Large intestine (tissue), 3 donors: ENCODE measurements around the gene RFXANK. TPM values are rescaled to one million over a fixed set of nuclear protein-coding genes. Genes with fewer than 3 reads are reported as not detected.
"Not testable (repeated sequence)": the region's sequence is repeated elsewhere in the genome, so short reads cannot be mapped to it uniquely, and the experiment has no call there.

ENCODE experiments used
- DNase-seq, 2 donors: peaks; one replicate each; pipeline versions ENCODE4 v3.0.0 to v3.0.0-alpha.2; 2013
- H3K27ac ChIP-seq: one replicate; pipeline ENCODE4 v1.5.1; 2013; ENCODE audit warnings: low read length
- H3K27me3 ChIP-seq: 2 replicates; pipeline ENCODE4 v1.6.1; 2013; ENCODE audit warnings: low read length; ENCODE audit not compliant: control insufficient read depth, insufficient read depth
- H3K36me3 ChIP-seq: 2 replicates; pipeline ENCODE4 v1.6.1; 2013; ENCODE audit warnings: low read length; ENCODE audit not compliant: control insufficient read depth, insufficient read depth
- H3K4me1 ChIP-seq: one replicate; pipeline ENCODE4 v1.6.1; 2013; ENCODE audit warnings: low read length; ENCODE audit not compliant: control insufficient read depth, insufficient read depth
- H3K4me3 ChIP-seq: one replicate; pipeline ENCODE4 v1.5.1; 2013; ENCODE audit warnings: low read length
- H3K9me3 ChIP-seq: one replicate; pipeline ENCODE4 v1.6.1; 2013; ENCODE audit warnings: mild to moderate bottlenecking, low read depth, low read length, moderate library complexity; ENCODE audit not compliant: control insufficient read depth
- WGBS: methylation state at CpG from one replicate; pipeline ENCODE4 v1.1.5; 2013; ENCODE audit warnings: low lambda C conversion rate; ENCODE audit not compliant: insufficient coverage; 5-methylcytosine and 5-hydroxymethylcytosine counted together
- polyA plus RNA-seq: library from polyadenylated mRNA; unstranded; fragments of 120-200 nt; gene quantifications from one replicate; pipeline ENCODE4 v1.2.1, GENCODE V29; 2013

RFXANK gene
- polyA plus RNA-seq, 1 donor: 58.5 TPM

GRCh38 chr19:19169236-19170052 is 22.6 kb upstream of the RFXANK start:
- WGBS: no CpG with 5 or more reads among the region's 9 CpGs
- peaks cover 3% of the 10 kb centered on the region for H3K4me1 ChIP-seq
- H3K9me3 ChIP-seq: no peaks in the 10 kb centered on the region
- peaks cover 4% of the 10 kb centered on the region for H3K27me3 ChIP-seq
- no peak for DNase-seq
- no peak overlapping the region for H3K27ac ChIP-seq
- no peak overlapping the region for H3K4me3 ChIP-seq
- H3K36me3 ChIP-seq: no peaks in the 10 kb centered on the region

DNA sequence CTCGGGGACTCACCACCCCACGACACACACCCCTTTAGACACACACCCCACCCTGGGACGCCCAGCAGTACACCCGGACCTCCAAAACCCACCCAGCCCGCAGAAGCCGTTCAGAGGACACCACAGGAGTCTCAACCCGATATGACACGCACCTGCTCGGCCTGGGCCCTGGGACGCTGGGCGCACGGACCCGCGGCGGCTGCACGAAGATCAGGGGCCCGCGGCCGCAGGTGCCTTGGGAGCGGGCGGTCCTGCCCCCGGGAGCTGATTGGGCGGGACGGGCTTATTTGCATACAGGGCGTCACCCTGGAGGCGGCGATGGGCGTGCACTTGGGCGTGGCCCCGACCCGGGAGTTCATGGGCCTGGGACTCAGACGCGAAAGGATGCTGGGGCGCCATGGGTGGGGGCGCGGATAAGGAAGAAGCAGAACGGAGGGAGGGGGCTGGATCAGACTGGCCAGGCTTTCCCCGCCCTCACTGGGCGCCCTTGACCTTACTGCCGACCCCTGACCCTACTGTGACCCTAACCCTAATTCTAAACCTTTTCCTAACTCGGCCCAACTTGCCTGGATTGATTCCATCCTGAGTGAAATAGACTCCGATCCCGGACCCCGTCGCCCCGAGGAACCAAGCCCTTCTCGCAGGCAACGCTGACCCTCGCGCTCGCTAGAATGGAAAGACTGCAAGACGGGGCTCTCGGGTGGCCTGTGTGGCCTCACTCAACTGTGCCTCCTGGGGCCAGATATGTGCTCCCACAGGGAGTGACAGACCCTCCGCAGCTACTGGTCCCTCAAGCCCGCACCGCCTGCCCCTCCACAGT is 21.8 kb upstream of the RFXANK start, which contains the start of gene MEF2B:
Gene MEF2B (minus strand): TSS at position 211 of the 820 bp plus-strand sequence. CDS start 19,528 bp downstream, outside the sequence.
- WGBS: no CpG with 5 or more reads among the region's 56 CpGs
- no peaks in the 10 kb centered on the region for H3K9me3 ChIP-seq
- no peak within 1 kb of the TSS for H3K27ac ChIP-seq
- peaks cover 3% of the 10 kb centered on the region for H3K4me1 ChIP-seq
- peak within 1 kb of the TSS; percentile 10 for H3K4me3 ChIP-seq
- peaks cover 4% of the 10 kb centered on the region for H3K27me3 ChIP-seq
- DNase-seq: peak; percentile 65 to 77
- no peaks in the 10 kb centered on the region for H3K36me3 ChIP-seq

DNA sequence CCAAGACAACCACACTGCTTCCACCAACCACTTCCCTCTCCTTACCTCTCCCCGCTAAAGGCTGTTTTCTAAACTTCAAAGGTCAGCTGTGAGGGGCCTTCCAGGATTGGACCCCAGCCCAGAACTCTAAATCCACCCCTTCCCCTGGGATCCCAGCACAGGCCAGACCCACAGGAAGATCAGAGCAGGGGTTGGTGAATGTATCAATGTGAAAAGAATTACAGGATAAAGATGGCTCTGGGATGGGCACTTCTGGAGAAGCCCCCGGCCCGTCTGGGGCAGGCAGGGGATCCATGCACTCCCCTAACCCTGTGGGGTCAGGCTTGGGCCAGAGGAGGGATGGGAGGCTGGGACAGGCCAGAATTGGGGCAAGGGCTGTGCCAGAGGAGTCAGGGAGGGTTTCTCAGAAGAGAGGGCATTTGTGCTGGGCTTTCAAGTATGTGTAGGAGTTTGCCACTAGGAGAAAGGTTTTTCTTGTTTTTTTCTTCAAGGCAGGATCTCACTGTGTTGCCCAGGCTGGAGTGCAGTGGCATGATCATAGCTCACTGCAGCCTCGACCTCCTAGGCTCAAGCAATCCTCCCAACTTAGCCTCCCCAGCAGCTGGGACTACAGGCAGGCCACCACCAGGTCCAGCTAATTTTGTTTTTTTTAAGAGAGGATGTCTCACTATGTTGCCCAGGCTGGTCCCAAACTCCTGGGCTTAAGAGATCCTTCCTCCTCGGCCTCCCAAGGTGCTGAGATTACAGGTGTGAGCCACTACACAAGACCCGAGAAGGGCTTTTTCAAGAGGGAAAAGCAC is 21.0 kb upstream of the RFXANK start:
- Histone ChIP-seq H3K9me3 (no peaks in the 10 kb centered on the region), H3K27ac (no peak overlapping the region), H3K27me3 (peaks cover 4% of the 10 kb centered on the region), H3K36me3 (no peaks in the 10 kb centered on the region), H3K4me1 (peaks cover 3% of the 10 kb centered on the region), H3K4me3 (no peak overlapping the region)
- WGBS: no CpG with 5 or more reads among the region's 6 CpGs
- no peak for DNase-seq

DNA sequence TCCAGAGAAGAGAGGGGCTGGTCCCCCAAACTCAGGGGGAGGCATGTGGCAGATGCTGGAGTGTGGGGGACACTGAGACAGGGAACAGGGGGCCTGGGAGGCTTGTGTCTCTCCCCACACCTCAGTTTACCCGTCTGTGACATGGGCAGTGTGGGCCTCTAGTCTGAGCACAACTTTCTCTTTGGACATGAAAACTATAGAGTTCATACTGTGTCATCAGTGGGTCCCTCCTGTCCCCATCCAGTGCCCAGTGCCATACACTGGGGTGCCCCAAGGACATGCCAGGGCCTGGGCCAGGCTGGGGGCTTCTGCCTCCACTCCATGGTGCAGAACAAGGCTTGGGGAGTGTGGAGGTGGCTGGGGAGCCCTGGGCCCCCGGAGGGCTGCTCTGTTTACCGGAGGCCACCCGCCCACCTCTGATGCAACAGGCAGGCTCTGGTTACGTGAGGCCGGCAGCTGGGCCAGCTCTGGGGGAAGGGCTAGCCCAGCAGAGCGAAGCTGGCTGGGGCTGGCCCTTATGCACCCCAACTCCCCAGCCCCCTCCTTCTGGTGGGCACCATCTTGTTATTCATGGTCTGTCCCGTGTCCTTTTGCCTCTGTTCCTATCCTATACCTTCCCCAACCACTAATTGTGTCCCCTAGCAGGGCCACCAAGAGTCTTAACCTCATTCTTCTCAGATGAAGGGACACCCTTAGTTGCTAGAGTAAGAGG is 20.1 kb upstream of the RFXANK start:
- Histone ChIP-seq H3K4me1 (peaks cover 3% of the 10 kb centered on the region), H3K27me3 (peaks cover 4% of the 10 kb centered on the region), H3K9me3 (no peaks in the 10 kb centered on the region), H3K4me3 (no peak overlapping the region), H3K27ac (no peak overlapping the region), H3K36me3 (peaks cover 4% of the 10 kb centered on the region)
- no peak for DNase-seq
- no CpG with 5 or more reads among the region's 8 CpGs for WGBS

- no CpG with 5 or more reads among the region's 5 CpGs for WGBS
- H3K27me3 ChIP-seq, H3K9me3 ChIP-seq, H3K4me3 ChIP-seq, H3K27ac ChIP-seq, DNase-seq, H3K4me1 ChIP-seq: not testable (repeated sequence)
- H3K36me3 ChIP-seq: peaks cover 10% of the 10 kb centered on the region
Measured at GRCh38 chr19:19173243-19173642, 18.8 kb upstream of the RFXANK start.

GRCh38 chr19:19176950-19177349 is 15.1 kb upstream of the RFXANK start:
- Histone ChIP-seq H3K36me3 (peaks cover 32% of the 10 kb centered on the region), H3K4me3 (no peak overlapping the region), H3K27ac (no peak overlapping the region), H3K9me3 (no peaks in the 10 kb centered on the region), H3K27me3 (no peaks in the 10 kb centered on the region), H3K4me1 (no peaks in the 10 kb centered on the region)
- no peak for DNase-seq
- no CpG with 5 or more reads among the region's 8 CpGs for WGBS

DNA sequence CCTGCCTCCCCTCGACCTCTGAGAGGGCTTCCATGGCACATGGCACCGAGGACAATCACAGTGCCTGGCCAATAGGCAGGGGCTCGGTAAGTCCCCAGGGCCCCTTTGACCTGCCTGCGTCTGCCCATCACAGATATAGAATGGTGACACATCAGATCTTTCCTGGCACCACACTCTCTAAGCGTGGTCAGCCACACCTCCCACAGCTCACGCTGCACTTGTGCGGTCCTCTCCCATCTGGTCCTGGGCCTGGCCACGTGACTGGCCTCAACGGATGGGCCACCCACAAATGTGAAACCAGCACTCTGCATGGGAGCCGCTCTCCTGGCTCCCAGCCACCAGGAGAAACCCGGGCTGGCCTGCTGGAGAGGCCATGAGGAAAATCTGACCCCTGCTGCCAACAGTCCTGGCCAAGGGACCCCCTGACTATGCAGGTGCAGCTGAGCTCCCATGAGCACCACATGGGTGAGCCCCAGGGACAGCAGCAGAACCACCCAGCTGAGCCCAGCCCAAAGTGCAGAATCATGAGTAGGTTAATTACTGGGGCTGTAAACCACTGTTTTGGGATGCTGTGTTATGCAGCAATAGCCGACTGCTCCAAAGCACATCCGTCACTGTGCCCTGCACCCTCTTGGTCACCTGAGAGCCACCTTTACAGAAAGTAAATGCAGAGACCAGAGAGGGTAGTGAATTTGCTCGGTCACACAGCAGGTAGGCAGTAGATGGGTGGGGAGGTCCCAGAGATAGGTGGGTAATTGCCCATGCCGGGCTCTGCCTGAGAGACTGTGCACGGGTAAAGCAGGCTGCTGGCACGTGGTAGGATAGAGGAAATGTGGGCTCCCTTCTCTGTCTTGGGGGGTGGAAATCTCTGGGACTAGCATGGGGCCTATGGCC is 12.3 kb upstream of the RFXANK start:
- Histone ChIP-seq H3K9me3 (no peaks in the 10 kb centered on the region), H3K27ac (no peak overlapping the region), H3K4me3 (no peak overlapping the region), H3K27me3 (no peaks in the 10 kb centered on the region), H3K4me1 (no peaks in the 10 kb centered on the region), H3K36me3 (peaks cover 40% of the 10 kb centered on the region)
- no CpG with 5 or more reads among the region's 17 CpGs for WGBS
- DNase-seq: no peak

- Histone ChIP-seq H3K27me3 (no peaks in the 10 kb centered on the region), H3K9me3 (no peaks in the 10 kb centered on the region), H3K36me3 (peaks cover 50% of the 10 kb centered on the region), H3K4me3 (no peak overlapping the region), H3K27ac (no peak overlapping the region), H3K4me1 (no peaks in the 10 kb centered on the region)
- DNase-seq: no peak
- WGBS: 90% methylated on average over 2 of the region's 9 CpGs
Measured at GRCh38 chr19:19181488-19181998, 10.5 kb upstream of the RFXANK start.
